Measurements from ENCODE around the gene ITM2A.

ITM2A gene

DNA sequence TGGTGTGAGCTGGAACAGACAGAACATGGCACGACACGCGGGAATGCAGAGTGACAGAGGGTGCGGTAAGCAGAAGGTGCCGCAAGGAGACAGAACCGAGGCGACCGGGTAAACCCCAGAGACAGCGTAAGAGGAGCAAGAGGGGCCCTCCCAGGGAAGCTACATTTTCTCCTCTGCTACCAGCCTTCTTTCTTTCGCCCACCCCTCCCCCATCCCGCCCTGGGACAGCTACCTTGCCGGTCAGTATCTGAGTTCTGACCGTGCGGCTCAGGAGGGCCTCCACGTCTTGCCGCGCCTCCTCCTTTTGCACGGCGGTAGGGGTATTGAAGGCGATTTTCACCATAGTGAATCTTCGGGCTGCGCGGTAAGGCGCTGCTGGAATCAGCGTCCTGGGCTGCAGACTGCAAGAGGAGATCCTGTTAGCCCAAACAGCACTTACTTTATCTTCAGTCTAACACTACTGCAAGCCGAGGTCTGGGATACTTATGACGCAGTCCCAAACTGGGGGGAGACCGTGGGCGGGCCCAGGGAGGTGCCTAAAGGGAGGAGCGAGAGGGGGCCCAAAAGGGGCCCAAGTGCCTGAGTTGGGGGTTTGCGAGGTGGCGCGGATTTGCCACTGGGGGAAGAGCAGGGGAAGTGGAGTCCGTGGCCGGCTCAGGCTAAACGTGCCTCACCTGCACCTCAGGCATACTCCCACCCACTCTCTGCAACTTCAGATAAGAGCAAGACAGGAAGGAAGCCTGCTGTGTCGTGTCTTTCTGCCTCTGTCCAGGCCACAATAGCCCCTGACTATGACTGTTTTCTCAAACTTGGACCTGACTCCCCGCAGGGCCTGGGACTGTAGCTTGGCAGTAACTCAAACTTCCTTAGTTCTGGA lies at the start of gene ITM2A:
Gene ITM2A, minus strand, starts transcription at position 462 of the 877 bp plus-strand sequence. Its CDS starts 119 bp downstream, at position 343.
- DNase-seq, result no peak

DNA sequence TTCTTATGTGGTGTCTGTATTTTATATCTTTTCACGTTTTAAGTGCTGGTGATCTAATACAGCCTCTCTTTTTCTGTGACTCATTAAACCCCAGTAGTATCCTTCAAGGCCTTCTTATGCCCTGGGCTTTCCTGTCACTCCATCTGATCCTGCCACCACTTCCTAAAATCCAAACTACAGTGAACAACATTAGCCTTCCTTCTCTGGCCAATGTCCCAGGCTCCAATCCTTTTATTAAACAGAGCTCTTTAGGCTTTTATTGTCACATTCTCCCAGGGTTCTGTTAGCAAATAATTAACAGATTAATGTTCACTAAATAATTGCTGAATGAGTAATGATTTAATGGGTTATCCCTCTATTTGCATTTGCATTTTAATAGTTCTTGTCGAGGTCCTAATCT lies 47.9 kb upstream of the ITM2A start:
- no peak for DNase-seq

DNA sequence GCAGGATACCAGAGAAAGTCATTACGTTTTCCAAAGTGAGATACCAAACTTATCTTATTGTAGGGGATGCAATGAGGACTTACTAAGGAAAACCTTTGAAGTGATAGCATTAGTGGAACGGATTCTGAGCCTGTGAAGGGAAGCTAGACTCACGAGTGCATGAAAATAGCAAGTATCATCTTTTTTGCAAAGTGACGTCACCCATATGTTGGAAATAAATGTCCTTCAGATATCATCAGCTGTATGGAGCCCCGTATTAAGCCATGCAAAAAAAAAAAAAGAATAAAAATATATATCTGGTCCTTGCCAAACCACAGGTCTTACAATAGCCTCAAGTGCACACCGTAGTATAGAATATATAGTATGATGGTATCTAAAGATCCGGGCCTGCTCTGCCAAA lies 46.8 kb upstream of the ITM2A start:
- DNase-seq, result no peak

DNA sequence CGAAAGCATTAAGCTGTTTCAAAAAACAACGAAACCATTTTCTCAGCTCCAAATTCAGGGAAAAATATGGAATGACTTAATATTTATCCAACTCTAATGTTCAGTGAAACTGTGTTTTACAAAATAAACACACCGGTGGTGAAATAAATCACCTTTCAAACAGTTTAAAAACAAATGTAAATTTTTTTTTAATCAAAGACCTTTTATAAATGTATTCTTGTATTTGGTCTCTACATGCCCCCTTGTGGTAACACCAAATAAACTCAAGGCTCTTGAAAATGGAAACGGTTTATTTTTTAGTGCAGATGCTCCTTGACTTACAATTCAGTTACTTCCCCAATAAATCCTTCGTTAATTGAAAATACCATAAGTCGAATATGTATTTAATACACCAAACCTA lies 45.8 kb upstream of the ITM2A start:
- peak; percentile 4 for DNase-seq

DNA sequence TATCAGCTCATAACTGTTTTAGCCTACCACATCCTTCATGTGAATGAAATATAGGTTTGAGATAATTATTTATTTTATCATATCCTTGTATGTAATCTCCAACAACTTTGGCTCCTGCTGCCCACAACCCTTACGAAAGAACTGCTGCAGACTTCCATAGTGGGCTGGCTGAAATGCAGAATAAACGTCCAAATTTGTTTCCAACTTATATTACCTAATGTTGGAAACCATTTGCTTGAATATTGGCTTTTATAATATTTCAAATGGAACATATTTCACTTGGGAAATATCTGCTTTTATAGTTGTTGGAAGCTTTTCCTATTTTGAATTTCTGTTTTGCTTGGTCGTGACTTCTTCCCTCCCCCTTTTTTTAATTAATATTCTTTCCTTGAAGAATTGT lies 45.0 kb upstream of the ITM2A start:
- DNase-seq, result no peak

DNA sequence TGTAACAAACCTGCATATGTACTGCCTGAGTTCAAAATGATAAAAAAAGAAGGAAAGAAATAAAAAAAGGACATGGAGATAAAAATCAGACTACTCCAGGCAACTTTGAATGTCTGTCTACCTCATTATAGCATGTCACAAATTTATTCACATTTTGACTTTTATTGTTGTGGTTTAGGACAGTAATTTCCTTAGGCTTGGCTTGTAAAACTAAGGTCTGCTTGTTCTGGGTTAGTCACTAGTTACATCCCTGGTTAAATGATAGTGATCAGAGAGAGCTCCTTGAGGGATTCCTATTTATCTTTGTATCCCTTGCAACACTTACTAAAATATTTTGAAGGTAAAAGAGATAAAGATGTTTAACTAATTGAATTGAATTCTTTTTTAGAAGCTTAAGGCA lies 42.5 kb upstream of the ITM2A start:
- DNase-seq, result no peak

DNA sequence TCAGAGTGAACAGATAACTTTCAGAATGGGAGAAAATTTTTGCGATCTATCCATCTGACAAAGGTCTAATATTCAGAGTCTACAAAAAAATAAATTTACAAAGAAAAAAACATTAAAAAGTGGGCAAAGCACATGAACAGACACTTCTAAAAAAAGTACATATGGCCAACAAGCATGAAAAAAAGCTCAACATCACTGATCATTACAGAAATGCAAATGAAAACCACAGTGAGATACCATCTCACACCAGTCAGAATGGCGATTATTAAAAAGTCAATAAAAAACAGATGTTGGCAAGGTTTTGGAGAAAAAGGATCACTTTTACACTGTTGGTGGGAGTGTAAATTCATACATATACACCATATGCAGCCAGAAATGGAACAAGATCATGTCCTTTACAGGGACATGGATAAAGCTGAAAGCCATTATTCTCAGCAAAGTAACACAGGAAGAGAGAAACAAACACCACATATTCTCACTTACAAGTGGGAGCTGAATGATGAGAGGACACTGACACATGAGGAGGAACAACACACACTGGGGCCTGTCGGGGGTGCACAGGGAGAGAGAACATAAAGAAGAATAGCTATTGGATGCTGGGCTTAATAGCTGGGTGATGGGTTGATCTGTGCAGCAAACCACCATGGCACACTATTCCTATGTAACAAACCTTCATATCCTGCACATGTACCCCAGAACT lies 41.6 kb upstream of the ITM2A start:
- no peak for DNase-seq

DNA sequence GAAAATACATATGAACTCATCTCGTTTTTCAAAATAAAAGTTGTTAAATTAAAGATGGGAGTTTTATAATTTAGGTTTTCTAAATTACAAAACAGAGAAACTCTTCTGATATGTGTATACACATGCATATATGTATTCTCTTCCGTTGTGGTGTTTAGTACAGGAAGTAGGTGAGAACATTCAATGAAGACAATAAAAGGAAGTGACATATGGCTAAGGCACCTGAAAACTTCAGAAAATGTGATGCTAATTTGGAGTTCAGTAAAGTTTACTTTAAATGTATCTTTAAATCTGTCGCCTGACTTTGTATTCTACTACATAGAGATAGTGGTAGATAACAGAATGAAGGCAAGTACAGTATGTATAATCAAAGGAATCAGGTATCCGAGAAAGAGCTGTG lies 33.5 kb upstream of the ITM2A start:
- no peak for DNase-seq

DNA sequence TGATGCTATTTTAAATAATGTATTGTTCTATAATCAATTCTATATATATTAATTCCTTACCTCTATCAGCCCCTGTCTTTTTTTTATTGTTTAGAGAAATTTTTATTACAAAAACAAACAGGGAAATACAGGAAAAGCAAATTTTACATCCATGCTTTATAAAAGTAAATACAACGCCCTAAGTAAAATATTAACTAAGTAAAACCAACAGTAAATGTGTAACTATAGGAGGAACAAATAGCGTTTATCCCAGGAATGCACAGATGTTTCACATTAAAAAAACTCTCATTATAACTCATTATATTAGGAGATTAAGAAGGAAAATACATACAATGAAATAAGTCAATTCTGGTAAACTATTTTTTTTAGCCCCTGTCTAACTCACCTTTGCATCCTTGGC lies 8.2 kb upstream of the ITM2A start:
- DNase-seq, result no peak

DNA sequence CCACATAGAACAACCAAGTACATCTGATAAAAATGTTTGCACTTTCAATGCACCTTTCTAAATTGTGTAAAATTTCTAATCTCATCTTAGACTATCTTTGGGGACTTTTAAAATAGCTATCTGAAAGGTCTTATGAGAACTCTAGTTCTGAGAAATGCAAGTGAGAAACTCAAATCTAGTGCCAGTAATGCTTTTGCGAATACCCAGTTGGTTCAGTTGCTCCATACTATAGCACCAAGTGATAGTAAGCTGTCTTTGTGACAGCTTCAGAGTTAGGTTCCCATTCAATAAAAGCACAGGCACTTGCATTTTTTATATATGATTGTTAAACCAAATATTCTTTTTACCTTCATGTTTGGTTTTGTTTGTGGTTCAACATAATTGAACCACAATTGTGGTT lies 4.5 kb upstream of the ITM2A start:
- no peak for DNase-seq

DNA sequence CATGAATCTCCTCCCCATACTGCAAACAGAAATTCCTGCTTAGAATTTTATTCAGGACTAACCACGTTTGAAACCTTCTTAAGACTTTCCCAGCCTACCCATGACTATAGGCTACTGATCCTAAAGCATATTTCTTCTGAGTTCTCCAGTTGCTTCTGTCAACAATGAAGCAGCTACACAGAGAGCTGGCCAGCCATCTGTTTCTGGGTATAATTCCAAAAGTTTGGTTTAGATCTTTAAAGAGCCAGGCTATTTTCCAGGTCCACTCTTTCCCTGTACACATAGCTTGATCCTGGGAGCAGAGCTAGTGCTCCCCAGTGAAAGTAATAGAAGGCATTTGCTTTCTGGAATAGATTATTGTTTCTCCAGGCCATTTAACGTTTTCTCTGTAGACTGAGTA lies 4.0 kb upstream of the ITM2A start:
- DNase-seq, result no peak

DNA sequence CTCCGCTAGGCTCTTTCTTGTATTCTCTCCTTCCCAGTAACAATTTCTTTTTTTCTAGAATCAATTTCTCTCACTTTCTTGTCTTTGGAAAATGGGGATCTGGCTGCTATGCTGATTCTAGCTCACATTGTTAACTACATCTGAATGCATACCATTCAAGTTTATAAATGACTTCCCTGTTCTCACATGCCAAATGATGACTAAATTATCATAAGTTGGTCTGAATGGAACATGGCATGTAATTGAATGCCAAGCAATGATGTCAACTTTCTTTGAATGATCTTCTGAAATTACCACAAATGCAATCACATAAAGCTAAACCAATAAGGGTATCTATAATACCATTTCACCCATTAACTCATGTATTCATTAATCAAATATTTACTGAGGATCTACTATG lies 2.7 kb upstream of the ITM2A start:
- no peak for DNase-seq

DNA sequence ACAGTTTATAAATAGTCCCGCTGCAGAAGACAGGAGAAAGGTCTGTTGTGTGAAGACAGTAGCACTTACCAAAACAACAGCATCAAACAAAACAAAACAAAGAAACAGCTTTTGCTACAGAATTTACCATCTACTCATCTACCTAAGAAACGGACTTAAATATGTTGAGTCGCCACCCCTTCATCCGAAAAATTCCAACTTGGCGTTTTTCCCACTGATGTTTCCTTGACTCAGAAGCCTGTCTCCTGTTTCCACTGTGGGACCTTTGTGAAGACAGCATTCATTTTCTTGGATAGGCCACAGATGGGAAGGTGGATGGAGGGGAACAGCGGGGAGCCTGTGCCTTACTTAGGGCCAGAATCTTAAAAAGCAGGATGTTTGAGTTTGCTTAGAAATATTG lies 1.3 kb upstream of the ITM2A start:
- no peak for DNase-seq

DNA sequence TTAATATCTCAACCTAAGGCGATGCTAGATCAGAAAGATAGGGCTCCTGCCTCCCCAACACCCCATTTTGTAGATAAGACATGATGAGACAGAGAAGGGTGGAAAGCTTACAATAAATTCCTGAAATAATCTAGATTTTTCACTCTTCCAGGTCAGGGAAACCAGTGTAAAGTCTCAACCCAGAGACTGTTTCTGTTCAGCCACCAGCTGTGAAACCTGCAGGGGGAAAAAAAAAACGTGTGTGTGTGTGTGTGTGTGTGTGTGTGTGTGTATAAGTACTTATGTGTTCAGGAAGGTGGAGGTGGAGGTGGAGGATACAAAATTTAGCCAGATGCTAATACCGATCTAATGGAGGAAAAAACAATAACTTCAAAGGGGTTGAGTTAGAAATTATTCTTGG lies 773 bp upstream of the ITM2A start:
- DNase-seq, result no peak

DNA sequence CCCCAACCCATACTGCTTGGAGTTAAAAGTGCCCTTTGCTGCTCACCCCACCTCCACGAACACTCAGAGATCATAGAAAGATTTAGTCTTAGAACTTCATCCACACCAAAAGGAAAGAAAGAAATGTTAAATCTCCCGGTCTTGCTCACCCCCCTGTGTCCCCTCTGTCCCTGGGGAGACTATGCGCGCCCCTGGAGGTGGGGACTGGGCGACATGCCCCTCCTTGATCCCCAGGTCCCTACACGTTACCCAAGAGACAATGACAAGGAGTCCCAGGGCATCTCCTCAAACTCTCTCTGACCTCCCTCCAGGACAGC lies 620 bp downstream of the ITM2A start:
- DNase-seq, result no peak

DNA sequence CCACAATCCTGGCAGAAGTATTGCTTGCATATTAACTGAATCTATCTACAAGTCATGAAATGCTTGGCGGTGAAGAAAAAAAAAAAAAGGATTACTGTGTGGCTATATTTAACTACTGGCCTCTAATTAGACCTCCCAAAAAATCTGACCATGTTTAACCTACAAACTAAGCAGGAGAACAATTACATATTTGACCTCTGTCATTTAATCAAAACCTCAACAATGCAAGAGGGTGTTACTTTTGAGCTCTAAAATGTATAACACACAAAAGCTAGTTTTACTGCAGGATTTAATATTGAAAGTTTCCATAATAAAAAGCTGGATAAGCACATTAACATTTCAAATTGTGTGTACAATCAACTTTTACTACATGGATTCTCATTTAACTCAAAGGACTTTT lies 1.5 kb downstream of the ITM2A start:
- no peak for DNase-seq

DNA sequence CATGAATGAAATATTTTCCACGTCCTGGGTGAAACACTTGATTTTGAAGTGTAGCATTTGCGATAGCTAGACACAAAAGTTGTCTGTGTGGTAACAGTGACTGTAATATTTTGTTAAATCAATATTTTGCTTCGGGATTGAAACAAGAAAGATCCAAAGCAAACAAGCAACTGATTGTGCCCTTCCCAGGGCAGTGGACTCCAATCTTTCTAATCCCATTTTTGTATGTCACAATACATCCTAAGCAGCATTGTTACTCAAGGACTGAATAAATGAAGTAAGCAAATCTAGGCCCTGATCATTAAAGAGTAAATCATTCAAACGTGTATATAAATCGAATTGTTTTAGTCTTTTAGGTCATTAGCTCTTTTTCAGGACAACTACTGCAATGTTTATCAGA lies 2.8 kb downstream of the ITM2A start:
- DNase-seq, result no peak

DNA sequence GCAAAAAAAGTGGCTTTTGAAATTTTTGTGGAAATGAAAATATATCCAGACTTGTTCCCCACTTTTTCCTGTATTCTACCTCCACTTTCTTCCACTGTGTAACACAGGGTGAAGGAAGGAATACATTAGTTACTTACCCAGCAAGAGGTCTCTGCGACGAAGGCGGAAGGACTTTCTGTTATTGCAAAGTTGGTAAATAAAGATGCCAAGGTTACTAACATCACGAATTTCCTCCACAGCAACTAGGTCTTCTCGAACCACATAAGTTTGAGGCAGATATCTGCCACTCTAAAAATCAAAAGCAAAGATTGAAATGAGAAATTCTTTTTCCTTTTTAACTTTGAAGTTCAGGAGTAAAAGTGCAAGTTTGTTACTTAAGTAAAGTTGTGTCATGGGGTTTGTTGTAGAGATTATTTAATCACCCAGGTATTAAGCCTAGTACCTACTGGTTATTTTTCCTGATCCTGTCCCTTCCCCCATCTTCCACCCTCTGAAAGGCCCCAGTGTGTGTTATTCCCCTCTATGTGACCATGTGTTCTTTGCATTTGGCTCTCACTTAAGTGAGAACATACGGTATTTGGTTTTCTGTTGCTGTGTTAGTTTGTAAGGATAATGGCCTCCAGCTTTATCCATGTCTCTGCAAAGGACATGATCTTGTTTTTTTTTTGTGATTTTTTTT lies 5.8 kb downstream of the ITM2A start:
- no peak for DNase-seq

DNA sequence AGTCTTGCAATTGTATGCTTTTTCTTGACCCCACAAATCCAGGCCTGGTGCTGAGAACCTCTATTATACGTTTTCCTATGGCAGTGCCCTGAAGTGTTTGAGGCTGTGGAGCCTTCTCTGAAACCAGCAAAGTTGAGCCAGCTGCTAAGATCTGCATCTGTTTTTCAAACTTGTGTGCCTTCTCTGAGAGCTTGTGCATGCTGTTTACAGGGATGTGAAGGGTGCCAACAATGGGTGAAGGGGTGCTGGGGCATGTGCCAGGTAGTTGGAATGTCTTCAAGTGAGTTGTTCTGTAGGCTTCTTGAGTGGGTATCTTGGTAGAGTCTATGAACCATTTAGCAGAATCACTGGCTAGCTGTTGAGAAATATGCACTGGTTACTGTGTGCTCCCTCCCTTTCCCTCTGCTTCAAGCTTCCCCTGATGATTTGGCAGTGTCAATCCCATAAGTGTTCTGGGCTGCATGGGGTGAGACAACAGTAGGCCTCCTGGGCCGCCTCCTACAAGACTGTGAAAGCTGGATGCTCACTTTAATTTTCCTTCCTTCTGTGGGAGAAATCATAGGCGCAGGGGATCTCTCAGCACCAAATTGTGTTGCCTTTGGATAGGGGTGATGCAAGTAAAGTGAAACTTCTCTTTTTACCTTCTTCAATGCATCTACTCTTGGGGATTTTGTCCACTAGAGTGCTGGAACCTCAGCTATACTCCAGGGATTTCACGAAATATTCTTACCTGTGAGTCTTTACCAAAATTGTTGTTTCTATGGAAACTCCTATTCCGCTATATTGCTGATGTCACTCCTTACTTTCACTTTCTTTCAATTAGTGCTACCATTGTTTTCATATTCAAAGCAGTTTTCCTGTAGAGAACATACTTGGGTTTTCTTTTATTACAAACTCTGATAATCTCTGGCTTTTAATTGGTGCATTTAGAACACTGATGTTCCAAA lies 30.0 kb downstream of the ITM2A start:
- no peak for DNase-seq

DNA sequence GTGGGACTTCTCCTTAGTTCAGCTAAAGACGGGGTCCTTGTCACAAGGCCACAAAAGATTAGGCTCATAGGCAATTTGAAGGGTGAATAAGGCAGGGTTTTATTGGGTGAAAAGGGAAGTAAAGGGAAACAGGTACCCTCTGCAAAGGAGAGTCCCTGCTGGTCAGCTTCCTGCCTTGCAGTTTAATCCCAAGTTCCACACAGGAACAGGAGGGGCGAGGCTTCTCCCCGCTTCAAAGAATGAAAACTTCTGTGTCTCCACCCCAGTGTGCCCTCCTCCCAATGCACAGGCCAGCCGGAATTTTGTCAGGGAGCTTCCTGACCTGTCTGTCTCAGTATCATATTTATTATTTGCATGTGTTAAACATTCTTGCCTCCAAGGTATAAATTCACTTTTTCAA lies 37.1 kb downstream of the ITM2A start:
- DNase-seq, result no peak

DNA sequence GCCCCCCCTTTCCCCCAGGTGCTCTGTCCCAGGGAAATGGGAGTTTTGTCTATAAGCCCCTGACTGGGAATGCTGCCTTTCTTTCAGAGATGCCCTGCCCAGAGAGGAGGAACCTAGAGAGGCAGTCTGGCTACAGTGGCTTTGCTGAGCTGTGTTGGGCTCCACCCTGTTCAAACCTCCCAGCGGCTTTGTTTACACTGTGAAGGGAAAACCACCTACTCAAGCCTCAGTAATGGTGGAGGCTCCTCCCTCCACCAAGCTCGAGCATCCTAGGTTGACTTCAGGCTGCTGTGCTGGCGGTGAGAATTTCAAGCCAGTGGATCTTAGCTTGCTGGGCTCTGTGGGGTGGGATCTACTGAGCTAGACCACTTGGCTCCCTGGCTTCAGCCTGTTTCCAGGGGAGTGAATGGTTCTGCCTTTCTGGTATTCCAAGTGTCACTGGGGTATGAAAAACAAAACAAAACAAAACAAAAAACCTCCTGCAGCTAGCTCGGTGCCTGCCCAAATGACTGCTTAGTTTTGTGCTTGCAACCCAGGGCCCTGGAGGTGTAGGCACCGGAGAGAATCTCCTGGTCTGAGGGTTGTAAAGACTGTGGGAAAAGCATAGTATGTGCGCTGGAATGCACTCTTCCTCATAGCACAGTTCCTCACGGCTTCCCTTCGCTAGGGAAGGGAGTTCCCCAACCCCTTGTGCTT lies 41.7 kb downstream of the ITM2A start:
- no peak for DNase-seq

All from RPMI8226 (cell line).